Esophagus squamous epithelium (tissue), 5 donors: ENCODE measurements around the gene MCM3AP. TPM values are rescaled to one million over a fixed set of nuclear protein-coding genes. Genes with fewer than 3 reads are reported as not detected.
A peak's percentile ranks its signal among the peaks of the same experiment; 100 is the strongest.

ENCODE experiments used
- DNase-seq: peaks from one replicate; lab custom pipeline; 2025; lab: John Stamatoyannopoulos, UW
- H3K27ac ChIP-seq, 4 donors: fragments of 200-600 bp; sonication (generic); one replicate each; pipeline ENCODE4 v1.5.1; 2016 to 2019; ENCODE audit warnings: mild to moderate bottlenecking in 1 of 4
- H3K27me3 ChIP-seq, 4 donors: fragments of 200-600 bp; sonication (generic); 1 replicate in 3 of 4; 2 replicates in 1 of 4; pipeline versions ENCODE4 v1.5.1 to v1.6.0; 2017 to 2021; ENCODE audit warnings: antibody characterized with exemption in 1 of 4
- H3K36me3 ChIP-seq, 3 donors: fragments of 200-600 bp; sonication (generic); one replicate each; pipeline ENCODE4 v1.5.1; 2016 to 2019
- H3K4me1 ChIP-seq, 3 donors: fragments of 200-600 bp; sonication (generic); one replicate each; pipeline ENCODE4 v1.5.1; 2017 to 2019
- H3K4me3 ChIP-seq, 4 donors: fragments of 200-600 bp; sonication (generic); 1 replicate in 3 of 4; 2 replicates in 1 of 4; pipeline ENCODE4 v1.5.1; 2016 to 2019; ENCODE audit warnings: mild to moderate bottlenecking in 2 of 4, moderate library complexity in 1 of 4
- H3K9me3 ChIP-seq, 3 donors: fragments of 200-600 bp; sonication (generic); one replicate each; pipeline ENCODE4 v1.5.1; 2016 to 2019
- POLR2A ChIP-seq, 4 donors: fragments of 450-650 bp; IDR thresholded peaks; one replicate each; pipeline ENCODE4 v1.6.1; 2017; ENCODE audit warnings: antibody characterized with exemption in 4 of 4, mild to moderate bottlenecking in 4 of 4, moderate library complexity in 3 of 4
- WGBS, 2 donors: methylation state at CpG; one replicate each; pipeline ENCODE4 v1.1.5; 2018; 5-methylcytosine and 5-hydroxymethylcytosine counted together
- intact Hi-C: fragments of 100-400 bp; cut with DNase I; formaldehyde crosslinking; loops from one replicate; pipeline ENCODE4 v1.15.0; 2022
- total RNA-seq, 4 donors: library from RNA; depleted of rRNA; stranded (reverse); fragments of >200 nt; gene quantifications; one replicate each; pipeline ENCODE4 v1.1.0, GENCODE V29; 2016
- TF ChIP-seq, protein P1 (sequence below), 6 experiments: fragments of 450-650 bp in 4 of 6; fragments of 200-600 bp in 2 of 6; sonication (generic) in 2 of 6; IDR thresholded peaks; one replicate each; pipeline ENCODE4 v1.5.1; 2016 to 2019; ENCODE audit warnings: antibody characterized with exemption in 6 of 6, mild to moderate bottlenecking in 4 of 6, moderate library complexity in 4 of 6
- donor health status: DM: yes; HTN: yes; CAD: no.

Gene MCM3AP
- total RNA-seq, 4 donors from 2014 or later: 31.3 to 72.7 (median 63.2) TPM

DNA sequence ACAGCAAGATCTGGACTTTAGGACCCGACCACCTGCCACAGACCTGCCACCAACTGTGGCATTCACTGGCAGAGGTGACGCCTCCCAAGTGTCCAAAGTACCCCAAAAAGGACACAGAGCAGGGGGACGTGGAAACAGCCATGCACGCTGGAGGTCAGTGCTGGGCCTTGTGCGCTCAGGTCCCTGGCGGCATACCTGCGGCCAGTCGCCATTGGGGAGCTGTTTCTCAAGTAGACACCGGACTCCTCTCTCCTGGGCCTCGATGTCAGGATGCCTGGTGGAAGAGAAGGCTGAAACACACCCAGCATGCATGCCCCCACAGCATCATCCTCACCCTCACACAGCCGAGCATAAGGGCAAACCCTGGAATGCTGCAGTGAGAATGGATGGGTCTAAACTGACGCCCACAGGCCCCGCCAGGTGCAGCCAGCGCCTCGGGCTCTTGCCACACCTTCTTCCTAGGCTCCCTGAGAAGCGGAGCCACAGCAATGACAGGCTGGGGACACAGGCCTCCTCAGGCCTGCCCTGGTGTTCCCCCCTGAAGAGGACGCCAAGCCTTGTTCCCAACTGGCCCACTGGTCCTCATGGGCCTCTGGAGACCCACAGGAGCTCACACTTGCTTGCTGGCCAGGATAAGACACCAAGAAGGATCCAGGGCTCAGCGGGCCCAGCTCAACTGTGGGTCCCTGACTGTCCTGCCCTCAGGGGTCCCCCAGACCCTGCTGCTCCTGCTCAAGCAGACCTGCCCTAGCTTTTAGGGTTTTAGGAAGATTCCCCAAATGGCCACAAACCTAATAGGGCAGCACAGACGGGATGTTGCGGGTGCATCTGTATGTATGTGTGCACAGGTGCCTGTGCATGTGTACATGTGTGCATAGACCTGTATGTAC, 93.5 kb downstream of the MCM3AP start:
- no peak overlapping the region for H3K4me3 ChIP-seq
- intact Hi-C loops: no loop called here
- no peaks in the 10 kb centered on the region for H3K9me3 ChIP-seq
- H3K27me3 ChIP-seq: no peaks in the 10 kb centered on the region
- DNase-seq: no peak
- H3K36me3 ChIP-seq: peaks cover 27 to 80% (median 31%) of the 10 kb centered on the region in 3 donors
- TF ChIP-seq, protein P1, sequence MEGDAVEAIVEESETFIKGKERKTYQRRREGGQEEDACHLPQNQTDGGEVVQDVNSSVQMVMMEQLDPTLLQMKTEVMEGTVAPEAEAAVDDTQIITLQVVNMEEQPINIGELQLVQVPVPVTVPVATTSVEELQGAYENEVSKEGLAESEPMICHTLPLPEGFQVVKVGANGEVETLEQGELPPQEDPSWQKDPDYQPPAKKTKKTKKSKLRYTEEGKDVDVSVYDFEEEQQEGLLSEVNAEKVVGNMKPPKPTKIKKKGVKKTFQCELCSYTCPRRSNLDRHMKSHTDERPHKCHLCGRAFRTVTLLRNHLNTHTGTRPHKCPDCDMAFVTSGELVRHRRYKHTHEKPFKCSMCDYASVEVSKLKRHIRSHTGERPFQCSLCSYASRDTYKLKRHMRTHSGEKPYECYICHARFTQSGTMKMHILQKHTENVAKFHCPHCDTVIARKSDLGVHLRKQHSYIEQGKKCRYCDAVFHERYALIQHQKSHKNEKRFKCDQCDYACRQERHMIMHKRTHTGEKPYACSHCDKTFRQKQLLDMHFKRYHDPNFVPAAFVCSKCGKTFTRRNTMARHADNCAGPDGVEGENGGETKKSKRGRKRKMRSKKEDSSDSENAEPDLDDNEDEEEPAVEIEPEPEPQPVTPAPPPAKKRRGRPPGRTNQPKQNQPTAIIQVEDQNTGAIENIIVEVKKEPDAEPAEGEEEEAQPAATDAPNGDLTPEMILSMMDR (IDR thresholded peaks at IDR 0.05): no peak
- no peak for TF ChIP-seq POLR2A (IDR thresholded peaks at IDR 0.05)
- peaks cover 0 to 41% (median 15%) of the 10 kb centered on the region in 3 donors for H3K4me1 ChIP-seq
- H3K27ac ChIP-seq: peak overlapping the region in 1 of 4 donors; percentile 56
- 87 to 94% methylated on average over 3 to 10 of the region's 20 CpGs for WGBS, 2 donors

DNA sequence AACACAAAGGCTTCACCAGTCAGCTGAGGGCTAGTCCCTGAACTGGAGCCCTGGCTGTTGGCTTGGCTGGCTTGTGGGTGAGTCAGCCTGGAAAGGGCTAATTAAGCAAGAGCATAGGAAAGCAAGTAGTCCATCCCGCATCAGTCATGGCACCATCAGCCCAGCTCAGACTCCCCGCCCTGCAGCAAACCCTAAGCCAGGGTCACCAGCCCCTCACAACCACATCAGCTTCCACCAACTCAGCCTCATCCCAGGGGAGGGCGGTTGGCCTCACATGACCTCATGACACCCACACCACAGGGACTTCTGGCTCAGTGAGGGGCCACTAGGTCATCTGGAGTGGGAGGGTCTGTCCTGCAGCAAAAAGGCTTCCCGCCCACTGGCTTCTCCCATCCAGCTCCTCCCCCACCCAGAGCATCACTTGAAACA, 94.1 kb downstream of the MCM3AP start:
- H3K4me3 ChIP-seq: no peak overlapping the region
- H3K36me3 ChIP-seq: peaks cover 24 to 73% (median 27%) of the 10 kb centered on the region in 3 donors
- TF ChIP-seq POLR2A (IDR thresholded peaks at IDR 0.05): no peak
- TF ChIP-seq, protein P1 (IDR thresholded peaks at IDR 0.05): no peak
- no peaks in the 10 kb centered on the region for H3K9me3 ChIP-seq
- DNase-seq: no peak
- peaks cover 0 to 41% (median 15%) of the 10 kb centered on the region in 3 donors for H3K4me1 ChIP-seq
- intact Hi-C loops: no loop called here
- WGBS, 2 donors: 62 to 64% methylated on average over 3 of the region's 4 CpGs
- H3K27me3 ChIP-seq: no peaks in the 10 kb centered on the region
- H3K27ac ChIP-seq: peak overlapping the region in 3 of 4 donors; percentile 35 to 81 (median 56)

DNA sequence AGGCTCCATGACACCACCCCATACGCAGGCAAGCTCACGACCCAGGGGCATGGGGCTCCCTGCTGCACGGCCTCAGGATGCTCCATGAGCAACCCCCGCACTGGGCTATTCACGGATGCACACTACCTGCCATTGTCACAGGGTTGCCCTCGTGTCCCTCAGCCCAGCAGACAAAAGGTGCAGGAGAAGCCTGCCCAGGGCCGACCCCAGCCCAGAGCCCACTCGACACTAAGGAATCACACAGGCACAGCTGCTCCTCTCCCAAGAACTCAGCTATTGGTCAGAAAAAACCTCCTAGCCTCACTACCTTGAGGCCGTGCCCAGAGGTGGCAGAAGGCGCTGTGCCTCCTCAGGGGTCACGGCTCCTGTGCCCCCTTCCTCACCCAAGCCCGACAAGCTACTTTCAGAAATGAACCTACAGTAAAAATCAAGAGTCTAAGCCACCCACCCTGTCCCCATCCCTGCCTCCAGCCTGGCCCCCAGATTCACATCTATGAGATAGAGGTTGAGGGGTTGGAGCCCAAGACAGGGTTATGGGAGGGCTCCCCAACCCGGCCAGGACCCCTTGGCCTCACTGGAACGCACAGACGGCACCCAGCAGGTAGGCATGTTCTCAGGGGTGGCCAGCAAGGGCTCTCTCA, 94.8 kb downstream of the MCM3AP start:
- TF ChIP-seq, protein P1 (IDR thresholded peaks at IDR 0.05): no peak
- no peak for TF ChIP-seq POLR2A (IDR thresholded peaks at IDR 0.05)
- peak overlapping the region in 3 of 4 donors; percentile 35 to 81 (median 56) for H3K27ac ChIP-seq
- 91% methylated on average over 8 of the region's 15 CpGs; no CpG with 5 or more reads in 1 of the 2 donors for whole genome bisulfite sequencing, 2 donors
- H3K36me3 ChIP-seq: peaks cover 17 to 66% (median 23%) of the 10 kb centered on the region in 3 donors
- no peaks in the 10 kb centered on the region for H3K9me3 ChIP-seq
- intact Hi-C loops: no loop called here
- H3K27me3 ChIP-seq: no peaks in the 10 kb centered on the region
- peaks cover 0 to 41% (median 15%) of the 10 kb centered on the region in 3 donors for H3K4me1 ChIP-seq
- no peak for DNase-seq
- no peak overlapping the region for H3K4me3 ChIP-seq

DNA sequence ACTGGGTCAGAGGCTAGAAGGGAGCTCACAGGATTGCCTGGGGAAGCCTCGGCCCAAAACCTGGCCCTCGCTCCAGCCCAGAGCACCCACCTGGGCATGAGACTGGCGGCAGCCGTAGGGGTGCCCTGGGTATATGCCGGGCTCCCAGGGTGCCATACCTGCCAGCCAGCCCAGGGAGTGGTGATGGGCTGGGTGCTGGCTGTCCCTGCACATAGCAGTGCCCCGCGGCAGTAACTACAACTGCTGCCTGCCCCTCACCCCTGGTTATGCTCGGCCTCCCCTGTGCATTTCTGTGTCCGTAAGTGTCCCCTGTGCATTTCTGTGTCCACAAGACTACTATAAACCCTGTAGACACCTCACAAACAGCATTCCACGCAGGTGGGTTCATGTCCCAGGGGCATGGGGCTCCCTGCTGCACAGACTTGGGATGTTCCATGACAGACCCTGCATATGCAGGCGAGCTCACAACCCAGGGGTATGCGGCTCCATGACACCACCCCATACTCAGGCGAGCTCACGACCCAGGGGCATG, 95.4 kb downstream of the MCM3AP start:
- Histone ChIP-seq H3K4me1 (peaks cover 0 to 41% (median 15%) of the 10 kb centered on the region in 3 donors), H3K4me3 (no peak overlapping the region), H3K9me3 (no peaks in the 10 kb centered on the region), H3K27ac (peak overlapping the region; percentile 46 to 83 (median 76)), H3K27me3 (no peaks in the 10 kb centered on the region), H3K36me3 (peaks cover 12 to 60% (median 17%) of the 10 kb centered on the region in 3 donors)
- TF ChIP-seq, protein P1 (IDR thresholded peaks at IDR 0.05): no peak
- no peak for TF ChIP-seq POLR2A (IDR thresholded peaks at IDR 0.05)
- no peak for DNase-seq
- intact Hi-C loops: no loop called here
- WGBS, 2 donors: 80 to 100% methylated on average over 4 to 5 of the region's 14 CpGs
